Brain microvascular endothelial cell (primary cell): Measurements from ENCODE around the gene BCOR.

ENCODE experiments used
- DNase-seq: peaks from one replicate; pipeline ENCODE4 v3.0.0-alpha.2; 2020
- H3K27ac ChIP-seq: fragments of 250-450 bp; sonication (Bioruptor Pico); 2 replicates; pipeline ENCODE4 v1.5.1; 2020; ENCODE audit warnings: mild to moderate bottlenecking, moderate library complexity
- H3K27me3 ChIP-seq: fragments of 250-450 bp; sonication (Bioruptor Pico); replicated peaks from 2 replicates; pipeline ENCODE4 v1.5.1; 2020; ENCODE audit warnings: mild to moderate bottlenecking
- H3K36me3 ChIP-seq: fragments of 250-450 bp; sonication (Bioruptor Pico); replicated peaks from 2 replicates; pipeline ENCODE4 v1.5.1; 2020; ENCODE audit warnings: mild to moderate bottlenecking
- H3K4me3 ChIP-seq: 2 replicates; pipeline ENCODE4 v1.5.1; 2011; ENCODE audit warnings: low read depth, mild to moderate bottlenecking, control low read depth, low read length, moderate library complexity
- CTCF ChIP-seq: IDR thresholded peaks from 2 replicates; pipeline ENCODE4 v1.5.1; 2011; ENCODE audit warnings: low read depth, mild to moderate bottlenecking, moderate library complexity, low read length, control low read depth, inconsistent platforms; ENCODE audit errors: missing control alignments
- in situ Hi-C: cut with HindIII; loops from 2 replicates; pipeline ENCODE4 v1.10.0; 2017; ENCODE audit warnings: low sequenced_read_pairs, low pct_ligation_motif_present

The BCOR gene

GRCh38 chrX:40074959-40075332 is 22.8 kb downstream of the BCOR start:
- Histone ChIP-seq H3K27ac (no peak overlapping the region), H3K4me3 (no peak overlapping the region), H3K27me3 (no peaks in the 10 kb centered on the region), H3K36me3 (peaks cover 8% of the 10 kb centered on the region)
- TF ChIP-seq CTCF, result no peak
- DNase-seq, result no peak
- in situ Hi-C loops, result no loop called here

GRCh38 chrX:40074080-40074958 is 23.4 kb downstream of the BCOR start:
- Histone ChIP-seq H3K36me3 (peaks cover 8% of the 10 kb centered on the region), H3K27me3 (no peaks in the 10 kb centered on the region), H3K27ac (no peak overlapping the region), H3K4me3 (no peak overlapping the region)
- in situ Hi-C loops, result no loop called here
- TF ChIP-seq CTCF, result no peak
- no peak for DNase-seq

- H3K27me3 ChIP-seq, result no peaks in the 10 kb centered on the region
- no peak overlapping the region for H3K4me3 ChIP-seq
- peaks cover 8% of the 10 kb centered on the region for H3K36me3 ChIP-seq
- DNase-seq, result no peak
- in situ Hi-C loops, result no loop called here
- TF ChIP-seq CTCF, result no peak
- H3K27ac ChIP-seq, result no peak overlapping the region
Measured at GRCh38 chrX:40073439-40074054, 24.2 kb downstream of the BCOR start.

GRCh38 chrX:40072246-40072645 is 25.5 kb downstream of the BCOR start:
- in situ Hi-C loops, result no loop called here
- DNase-seq, result no peak
- H3K36me3 ChIP-seq, result peaks cover 8% of the 10 kb centered on the region
- no peaks in the 10 kb centered on the region for H3K27me3 ChIP-seq
- no peak for TF ChIP-seq CTCF
- H3K27ac ChIP-seq, result no peak overlapping the region
- no peak overlapping the region for H3K4me3 ChIP-seq

- H3K4me3 ChIP-seq, result no peak overlapping the region
- no peaks in the 10 kb centered on the region for H3K36me3 ChIP-seq
- no peak for DNase-seq
Measured at GRCh38 chrX:40068048-40068447, 29.7 kb downstream of the BCOR start.

More at GRCh38 chrX:40068048-40068447, 29.7 kb downstream of the BCOR start:
- H3K27ac ChIP-seq, result no peak overlapping the region
- TF ChIP-seq CTCF, result no peak
- in situ Hi-C loops, result no loop called here
- H3K27me3 ChIP-seq, result no peaks in the 10 kb centered on the region
